ENCODE results near the gene ADAMTS4.
"Not testable (repeated sequence)": the region's sequence is repeated elsewhere in the genome, so short reads cannot be mapped to it uniquely, and the experiment has no call there.

Gene ADAMTS4, protein sequence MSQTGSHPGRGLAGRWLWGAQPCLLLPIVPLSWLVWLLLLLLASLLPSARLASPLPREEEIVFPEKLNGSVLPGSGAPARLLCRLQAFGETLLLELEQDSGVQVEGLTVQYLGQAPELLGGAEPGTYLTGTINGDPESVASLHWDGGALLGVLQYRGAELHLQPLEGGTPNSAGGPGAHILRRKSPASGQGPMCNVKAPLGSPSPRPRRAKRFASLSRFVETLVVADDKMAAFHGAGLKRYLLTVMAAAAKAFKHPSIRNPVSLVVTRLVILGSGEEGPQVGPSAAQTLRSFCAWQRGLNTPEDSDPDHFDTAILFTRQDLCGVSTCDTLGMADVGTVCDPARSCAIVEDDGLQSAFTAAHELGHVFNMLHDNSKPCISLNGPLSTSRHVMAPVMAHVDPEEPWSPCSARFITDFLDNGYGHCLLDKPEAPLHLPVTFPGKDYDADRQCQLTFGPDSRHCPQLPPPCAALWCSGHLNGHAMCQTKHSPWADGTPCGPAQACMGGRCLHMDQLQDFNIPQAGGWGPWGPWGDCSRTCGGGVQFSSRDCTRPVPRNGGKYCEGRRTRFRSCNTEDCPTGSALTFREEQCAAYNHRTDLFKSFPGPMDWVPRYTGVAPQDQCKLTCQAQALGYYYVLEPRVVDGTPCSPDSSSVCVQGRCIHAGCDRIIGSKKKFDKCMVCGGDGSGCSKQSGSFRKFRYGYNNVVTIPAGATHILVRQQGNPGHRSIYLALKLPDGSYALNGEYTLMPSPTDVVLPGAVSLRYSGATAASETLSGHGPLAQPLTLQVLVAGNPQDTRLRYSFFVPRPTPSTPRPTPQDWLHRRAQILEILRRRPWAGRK

DNA sequence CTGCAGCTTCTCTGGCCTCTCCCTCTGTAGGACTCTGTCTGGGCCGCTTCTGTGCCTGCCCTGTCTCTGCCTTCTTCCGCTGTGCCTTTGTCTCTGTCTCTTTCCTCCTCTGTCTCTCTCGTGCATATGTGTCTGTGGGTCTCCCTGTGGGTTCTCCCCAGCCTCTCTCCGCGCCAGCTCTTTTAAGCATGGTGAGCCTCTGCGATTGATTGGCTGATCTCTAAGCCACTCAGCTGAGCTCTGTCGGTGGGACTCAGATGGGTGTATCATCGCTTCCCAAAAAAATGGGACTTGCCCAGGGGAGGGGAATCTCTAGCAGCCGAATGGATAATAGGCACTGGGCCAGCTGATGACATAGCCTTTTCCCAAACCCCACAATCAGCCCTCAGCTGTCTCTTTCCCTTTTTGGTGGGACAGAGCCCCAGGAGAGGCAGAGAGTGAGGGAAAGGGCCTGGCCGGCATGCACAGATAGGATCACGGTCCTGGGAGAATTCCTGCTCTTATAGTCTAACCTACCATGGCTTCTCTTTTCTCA is at the start of gene ADAMTS4:
Gene ADAMTS4 (minus strand): TSS at position 158 of the 535 bp plus-strand sequence. CDS start 427 bp downstream, outside the sequence.
- no peak for DNase-seq

DNA sequence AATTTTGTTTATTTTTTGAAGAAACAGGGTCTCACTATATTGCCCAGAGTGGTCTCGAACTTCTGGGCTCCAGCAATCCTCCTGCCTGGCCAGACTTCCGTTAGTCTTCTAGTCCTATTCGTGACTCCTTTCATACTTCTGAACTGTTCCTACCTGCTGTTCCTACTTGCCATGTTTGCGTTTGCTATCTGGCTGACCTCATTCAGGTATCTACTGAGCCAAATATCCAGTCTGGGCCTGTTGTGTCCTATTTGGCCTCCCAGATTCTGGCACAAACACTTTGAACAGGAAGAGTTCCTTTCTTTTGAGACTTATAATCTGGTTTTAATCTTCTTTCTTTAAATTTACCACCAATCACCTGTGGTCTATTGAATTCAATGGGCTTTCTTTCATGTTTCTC is 46.0 kb upstream of the ADAMTS4 start:
- no peak for DNase-seq

DNA sequence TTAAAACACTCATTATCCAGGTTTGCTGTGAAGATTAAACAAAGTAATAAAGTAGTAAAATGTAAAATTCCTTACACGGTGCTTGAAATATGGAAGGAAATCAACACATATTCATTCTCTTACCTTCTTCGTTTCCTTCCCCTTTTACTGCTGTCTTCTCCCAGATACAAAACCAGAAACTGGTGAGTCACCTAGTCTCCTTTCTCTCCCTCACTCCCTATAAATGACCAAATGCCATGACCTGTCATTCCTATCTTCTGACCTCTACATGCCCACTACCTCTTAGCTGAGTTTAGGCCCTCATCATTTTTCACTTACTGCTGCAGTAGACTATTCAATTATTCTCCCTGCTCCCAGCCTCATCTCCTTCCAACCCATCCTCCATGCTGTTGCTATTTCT is 43.5 kb upstream of the ADAMTS4 start:
- DNase-seq = no peak

DNA sequence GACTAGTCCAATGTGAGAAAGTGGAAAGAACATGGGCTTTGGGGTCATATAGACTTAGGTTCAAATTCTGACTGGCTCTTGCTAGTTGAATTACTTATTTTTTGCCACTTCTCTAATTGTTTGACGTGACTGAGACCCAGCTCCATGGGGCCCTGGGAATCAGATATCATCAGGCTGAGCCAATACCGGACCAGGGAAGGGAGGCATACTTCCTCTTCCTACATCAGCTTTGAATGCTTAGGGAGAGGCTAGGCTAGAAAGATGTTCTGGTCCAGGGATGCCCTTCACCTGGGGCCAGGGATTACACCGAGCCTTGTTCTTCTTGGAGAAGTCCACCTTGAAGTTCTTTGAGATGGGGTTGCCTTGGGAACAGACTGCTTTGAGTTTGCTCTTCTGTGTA is 42.8 kb upstream of the ADAMTS4 start:
- DNase-seq = no peak

DNA sequence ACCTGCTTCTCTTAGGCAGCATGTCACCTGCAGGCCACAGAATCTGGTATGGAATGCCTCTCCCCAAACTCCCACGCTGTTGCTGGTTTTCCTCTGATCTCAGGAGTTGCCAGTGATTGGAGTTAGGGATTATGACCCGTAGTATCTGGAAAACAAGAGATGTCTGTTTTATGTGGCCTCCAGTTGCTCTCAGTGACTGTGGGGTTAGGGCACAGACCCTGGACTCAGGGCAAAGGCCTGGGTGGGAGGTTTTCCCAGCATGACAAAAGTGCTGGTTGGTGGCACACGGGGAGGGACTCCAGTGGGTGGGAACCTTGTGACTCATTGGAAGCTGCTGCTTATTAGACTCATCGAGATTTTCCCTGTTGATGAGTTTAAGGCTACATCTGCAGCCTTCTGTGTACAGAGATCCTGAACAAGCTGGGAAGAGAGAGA is 39.2 kb upstream of the ADAMTS4 start, which contains the start of gene NR1I3:
Gene NR1I3 (minus strand): TSS at position 165 of the 435 bp plus-strand sequence. CDS start 1,638 bp downstream, outside the sequence.
- DNase-seq = no peak

DNA sequence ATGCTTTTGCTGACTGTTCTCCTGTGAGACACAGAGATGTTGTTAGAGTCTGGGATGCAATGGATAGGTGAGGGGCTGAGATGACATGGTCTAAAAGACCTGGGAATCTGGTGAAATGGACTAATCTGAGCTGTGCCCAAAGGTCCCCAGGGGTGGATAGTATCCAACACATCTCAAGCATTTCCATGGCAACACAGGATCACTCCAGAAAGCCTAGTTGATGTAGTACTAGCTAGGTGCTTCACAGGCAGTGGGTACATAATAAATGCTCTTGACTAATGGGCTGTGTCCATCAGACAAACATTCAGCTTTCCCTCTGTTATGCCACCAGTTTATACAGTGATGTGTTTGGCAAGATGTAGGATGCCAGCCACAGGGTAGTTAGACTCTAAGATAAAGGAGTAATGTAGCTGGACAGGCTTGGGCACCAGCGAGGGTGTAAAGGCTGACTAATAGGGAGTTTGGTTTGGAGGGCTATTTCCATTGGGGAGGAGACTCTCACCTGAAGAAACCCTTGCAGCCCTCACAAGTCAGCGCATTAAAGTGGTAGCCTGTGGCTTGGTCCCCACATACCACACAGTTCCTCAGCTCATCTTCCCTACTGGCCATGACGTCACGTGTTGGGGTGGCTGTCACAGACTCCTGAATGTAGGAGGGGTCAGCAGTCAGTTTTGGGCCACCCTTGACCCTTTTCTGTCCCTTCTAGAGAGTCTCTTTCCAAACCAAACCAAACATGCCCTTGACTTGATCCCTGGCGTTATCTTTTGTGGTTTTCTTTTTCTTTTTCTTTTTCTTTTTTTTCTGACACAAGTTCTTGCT is 37.3 kb upstream of the ADAMTS4 start:
- no peak for DNase-seq

DNA sequence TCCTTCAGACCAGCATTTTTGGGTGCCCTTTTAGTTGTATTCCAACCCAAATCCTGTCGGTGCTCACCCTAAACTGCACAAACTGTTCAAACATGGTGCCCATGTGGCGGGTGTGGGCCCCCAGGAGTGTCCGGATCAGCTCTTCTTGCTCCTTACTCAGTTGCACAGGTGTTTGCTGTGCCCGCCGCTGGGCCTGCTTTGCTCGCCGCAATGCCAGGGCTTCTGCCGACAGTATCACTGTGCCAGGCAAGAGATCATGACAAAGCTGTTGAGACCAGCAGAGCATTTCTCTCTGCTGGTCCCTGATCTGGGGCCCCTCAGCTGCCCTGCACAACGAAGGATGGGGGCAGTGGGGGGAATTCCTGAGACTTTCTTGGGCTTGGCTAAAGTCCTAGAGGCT is 34.2 kb upstream of the ADAMTS4 start:
- no peak for DNase-seq

DNA sequence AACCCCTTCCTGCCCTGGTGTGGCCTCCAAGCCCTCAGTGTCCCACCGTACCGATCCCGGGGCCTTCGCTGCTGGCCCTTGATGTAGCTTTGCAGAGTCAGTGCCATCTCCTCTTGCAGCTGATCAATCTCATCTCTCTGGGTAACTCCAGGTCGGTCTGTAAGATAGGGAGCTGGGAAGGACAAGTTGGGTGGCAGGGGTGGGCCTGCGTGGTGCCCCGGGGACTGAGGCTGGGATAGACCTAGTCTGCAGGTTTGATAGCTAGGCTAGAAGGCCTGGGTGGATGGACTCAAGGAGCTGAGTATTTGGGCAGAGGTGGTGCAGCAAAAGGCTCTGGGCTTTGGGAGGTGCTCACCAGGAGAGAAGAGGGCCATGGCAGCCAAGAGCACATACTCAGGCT is 31.9 kb upstream of the ADAMTS4 start:
- no peak for DNase-seq

DNA sequence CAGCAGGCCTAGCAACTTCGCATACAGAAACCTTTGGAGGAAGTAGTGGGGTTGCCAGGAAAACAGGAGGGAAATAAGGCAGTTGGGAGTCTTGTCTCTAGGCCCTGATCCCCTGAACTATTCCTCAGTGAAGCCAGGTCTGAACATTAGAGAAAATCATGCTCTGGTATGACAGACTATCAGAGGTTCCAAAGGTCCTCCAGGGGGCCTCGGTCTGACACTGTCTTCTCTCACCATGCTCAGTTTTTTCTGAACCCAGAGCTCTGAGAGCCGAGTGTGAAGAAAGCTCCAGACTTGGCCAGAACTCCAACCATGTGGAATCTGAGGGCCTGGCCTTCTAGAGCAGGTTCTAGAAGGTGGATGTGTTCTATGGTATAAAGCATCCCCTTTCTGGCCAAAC is 31.0 kb upstream of the ADAMTS4 start:
- DNase-seq = no peak

DNA sequence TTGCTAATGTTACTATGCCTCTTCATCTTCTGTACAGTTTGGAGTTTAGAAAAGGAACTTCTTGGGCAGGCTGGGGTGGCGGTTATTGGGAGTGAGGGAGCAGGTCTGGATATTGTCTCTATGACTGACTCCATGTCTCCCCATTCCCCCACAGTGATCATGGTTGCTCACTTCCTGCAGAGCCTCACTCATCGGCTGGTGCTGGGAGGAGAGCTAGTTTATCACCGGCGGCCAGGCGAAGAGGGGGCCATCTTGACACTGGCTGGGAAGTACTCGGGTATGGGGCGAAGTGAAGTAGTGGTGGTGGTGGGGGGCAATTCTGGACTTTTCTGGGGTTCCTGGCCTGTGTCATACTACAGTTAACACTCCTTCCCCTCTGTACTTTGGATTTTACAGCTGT is 29.2 kb upstream of the ADAMTS4 start:
- DNase-seq = no peak

DNA sequence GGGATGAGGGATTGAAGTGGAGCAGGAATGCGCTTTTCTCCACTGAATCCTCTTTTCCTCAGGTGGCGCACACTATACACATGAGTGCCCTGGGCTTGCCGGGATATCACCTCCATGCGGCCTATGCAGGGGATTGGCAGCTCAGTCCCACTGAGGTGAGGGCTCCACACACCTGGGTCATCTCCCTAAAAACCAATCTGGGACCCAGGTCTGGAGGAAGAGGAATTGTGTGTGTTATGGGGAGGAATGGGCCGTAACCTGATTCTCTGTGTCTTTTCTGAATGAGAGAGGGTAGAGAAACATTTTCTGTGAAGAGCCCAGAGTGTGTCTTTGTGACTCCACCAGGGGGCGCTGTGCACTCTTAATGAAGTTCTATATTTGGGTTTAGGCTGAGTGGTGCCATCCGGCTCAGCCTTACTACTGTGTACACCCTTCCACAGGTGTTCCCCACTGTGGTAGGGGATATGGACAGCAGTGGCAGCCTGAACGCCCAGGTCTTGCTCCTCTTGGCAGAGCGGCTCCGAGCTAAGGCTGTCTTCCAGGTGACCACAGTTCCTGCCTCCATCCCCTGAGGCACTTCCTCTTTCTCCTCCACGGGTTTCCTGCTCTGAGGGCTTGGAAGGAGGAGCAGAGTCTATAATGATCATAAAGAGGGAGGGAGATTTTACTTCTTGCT is 28.5 kb upstream of the ADAMTS4 start:
- peak; percentile 92 to 95 for DNase-seq

DNA sequence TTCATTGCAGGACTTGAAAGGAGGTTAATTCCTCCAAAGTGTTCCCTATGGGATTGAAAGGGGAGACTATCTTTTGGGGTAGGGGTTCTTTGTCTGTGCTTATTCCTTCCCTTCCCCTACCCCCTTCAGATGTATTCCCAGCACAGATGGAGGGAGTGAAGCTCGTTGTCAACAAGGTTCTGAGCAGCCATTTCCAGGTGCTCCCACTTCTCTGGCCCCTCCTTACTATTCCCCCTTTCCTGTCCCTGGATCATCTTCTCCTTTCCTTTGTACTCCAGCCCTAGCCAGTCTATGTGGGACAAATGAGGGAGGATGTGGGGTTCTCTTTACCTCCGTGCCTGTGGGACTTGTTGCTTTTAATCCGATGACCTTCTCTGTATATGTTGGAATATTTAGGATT is 27.9 kb upstream of the ADAMTS4 start:
- DNase-seq = no peak

DNA sequence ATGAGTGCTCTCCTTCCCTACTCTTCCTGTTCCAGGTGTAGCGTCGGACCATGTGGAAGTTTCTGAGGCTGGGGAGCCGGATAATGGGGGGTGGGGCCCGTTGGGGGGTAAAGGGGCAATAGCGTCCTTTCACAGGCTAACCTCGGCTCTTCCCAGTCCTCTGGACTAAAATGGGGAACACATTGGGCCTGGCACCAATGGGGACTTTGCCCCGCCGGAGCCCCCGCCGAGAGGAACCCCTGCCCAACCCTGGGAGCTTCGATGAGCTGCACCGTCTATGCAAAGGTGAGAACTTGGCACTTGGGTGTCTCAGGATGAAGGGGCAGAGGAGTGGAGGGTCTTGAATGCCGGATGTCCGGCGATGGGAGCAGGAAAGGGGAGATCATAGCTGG is 27.5 kb upstream of the ADAMTS4 start:
- DNase-seq = no peak

DNA sequence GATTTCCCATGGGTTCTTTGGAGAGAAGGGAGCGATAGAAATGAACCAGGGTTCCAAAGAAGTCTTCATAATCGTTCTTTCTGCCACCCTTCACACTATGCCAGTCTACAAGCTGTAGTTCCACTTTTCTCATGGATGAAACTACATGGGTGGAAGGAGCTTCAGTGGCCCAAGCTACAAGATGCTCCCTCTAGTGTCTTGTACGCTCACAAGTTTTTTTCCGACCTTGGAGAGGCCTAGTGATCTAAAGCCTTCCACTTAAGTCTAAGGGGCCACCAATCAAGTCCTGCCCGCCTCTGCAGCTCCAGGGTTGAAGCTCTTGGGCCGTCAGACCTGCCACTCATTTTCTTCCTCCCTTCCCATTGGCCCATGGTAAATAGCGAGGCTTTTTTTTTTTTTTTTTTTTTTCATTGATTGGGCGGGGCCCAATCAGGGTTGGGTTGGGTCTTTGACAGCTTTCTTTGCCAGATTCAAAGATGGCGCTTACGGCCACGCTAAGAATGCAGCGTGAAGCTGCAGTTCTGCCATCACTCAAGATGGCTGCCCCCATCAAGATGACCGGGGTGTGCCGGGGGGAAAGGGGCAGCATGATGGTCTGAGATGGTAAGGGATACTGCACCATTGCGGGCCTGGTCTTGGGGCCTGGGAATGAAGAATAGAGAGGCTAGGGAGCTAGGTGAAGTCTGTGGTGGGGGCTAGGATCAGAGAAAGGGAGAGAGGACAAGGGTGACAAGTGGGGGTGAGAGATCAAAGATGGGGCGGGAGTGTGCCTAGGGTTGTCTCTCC is 26.9 kb upstream of the ADAMTS4 start, which contains the start of gene TOMM40L:
Gene TOMM40L (plus strand): TSS at position 527 of the 786 bp plus-strand sequence. CDS start 430 bp downstream, outside the sequence.
- DNase-seq = peak; percentile 79 to 84

DNA sequence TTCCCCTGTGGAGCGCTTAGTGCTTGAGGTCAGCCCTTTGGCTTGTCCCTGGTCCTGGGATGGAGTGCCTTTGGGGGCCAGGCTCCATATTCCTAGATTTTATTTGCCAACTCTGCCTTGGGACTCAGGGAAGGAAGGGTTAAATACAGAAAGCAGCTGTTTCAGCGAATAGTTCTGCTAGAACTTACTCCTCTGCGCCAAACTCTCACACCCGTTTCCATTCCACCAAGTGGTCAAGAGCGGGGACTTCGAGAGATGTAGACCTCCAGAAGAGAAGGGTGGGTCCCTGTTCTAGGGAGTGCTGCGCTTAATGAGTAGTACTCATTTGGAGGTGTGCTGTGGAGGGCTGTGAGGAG is 26.3 kb upstream of the ADAMTS4 start:
- no peak for DNase-seq

DNA sequence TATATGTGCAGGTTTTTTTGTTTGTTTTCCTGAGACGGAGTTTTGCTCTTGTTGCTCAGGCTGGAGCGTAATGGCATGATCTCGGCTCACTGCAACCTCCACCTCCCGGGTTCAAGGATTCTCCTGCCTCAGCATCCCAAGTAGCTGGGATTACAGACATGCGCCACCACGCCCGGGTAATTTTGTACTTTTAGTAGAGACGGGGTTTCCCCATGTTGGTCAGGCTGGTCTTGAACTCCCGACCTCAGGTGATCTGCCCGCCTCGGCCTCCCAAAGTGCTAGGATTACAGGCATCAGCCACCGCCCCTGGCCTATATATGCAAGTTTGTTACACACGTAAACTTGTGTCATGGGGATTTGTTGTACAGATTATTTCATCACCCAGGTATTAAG is 25.8 kb upstream of the ADAMTS4 start:
- not testable (repeated sequence) for DNase-seq

DNA sequence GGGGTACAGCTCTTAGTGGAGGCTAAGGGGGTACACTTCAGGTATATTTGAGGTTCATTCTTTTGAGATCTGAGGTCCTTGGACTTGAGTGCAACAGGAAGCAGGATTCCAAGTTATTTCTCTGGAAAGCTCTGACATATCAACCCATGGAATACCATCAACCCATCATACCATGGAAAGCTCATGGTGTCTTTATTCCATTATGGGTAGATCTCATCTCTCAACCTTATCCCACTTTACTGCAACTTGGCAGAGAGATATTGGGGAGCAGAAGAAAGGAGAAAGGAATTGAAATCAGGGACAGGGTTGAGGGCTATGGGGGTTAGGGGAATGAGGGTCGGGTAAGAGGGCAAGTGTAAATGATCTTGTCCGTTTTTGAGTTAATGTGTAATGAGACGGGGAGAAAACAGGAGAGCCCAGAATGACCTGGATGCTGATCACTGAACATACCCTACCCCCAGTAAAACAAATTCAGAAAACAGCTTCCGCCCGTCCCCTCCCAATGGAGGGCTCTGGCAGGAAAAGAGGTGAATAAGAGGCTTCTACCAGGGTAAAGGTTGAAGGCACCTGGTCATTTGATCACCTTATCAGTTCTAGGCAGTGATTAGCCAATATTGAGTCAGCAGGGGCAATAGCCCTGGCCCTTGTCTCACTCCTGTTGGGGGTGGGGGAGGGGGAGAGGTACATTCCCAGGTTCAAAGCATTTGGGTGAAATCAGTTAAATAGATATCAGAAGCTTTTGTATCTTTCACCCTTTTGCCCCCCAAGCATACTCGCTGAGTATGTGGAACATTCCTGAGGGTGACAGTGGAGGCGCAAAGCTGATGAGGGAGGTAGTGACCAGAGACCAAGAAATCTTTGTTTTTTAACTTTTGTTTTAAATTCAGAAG is 25.2 kb upstream of the ADAMTS4 start:
- DNase-seq = no peak

DNA sequence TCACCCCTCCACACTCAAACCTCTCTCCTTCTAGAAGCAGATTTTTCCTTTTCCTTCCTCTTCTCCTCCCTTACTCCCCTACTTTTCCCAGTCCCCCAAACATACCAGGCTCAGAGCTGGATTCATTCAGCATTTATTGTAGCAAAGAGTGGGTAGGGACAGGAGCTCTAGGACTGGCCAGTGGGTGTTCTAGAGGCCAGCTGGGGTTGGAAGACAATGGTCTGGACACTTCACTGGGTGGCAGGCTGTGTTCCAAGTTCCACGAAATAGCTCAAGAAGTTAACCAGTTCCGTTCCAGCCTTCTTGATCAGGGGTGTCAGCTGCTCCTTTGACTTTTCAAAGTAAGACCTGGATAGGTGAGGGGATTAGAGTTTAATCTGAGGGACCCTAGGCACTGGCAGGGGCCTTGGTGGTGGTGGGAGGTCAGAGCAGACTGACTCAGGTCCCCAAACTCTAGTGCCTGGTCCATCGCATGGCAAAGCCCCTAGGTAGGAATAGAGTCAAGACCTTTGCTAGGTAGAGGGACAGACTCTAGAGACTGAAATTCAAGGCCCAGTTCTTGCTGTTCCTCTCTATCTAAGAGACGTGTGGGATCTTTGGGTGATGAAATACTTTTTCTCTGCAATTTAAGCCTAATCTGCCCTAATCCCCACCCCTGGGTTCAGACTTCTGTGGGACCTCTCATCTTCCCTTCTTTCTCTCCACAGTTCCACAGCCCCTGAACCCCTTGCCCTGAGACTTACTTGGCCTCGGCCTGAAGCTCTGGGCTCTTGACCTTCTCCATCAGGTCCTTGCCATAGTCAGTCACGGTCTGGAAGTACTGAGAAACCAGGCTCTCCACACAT is 23.5 kb upstream of the ADAMTS4 start:
- DNase-seq = no peak

DNA sequence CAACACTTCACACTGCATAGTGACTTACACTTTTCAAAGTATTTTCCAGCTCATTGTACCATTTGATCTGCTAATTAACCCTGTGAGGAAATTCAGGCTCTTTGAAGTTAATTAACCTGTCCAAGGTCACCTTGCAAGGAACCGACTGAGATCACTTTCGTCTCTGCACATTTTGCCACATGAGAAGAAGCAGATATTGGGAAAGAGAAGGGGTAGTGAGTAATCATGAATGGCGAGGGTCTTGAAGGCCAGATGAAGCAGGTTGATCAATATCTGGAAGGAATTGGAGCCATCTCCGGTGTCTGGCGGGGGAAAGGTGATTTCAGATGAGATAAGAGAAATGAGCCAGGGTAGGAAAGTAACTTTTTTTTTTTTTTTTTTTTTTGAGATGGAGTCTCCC is 21.1 kb upstream of the ADAMTS4 start:
- DNase-seq = no peak
